SU-DHL-6 (cell line): ENCODE data around the gene RRAGA.

ENCODE experiments used
- EZH2phosphoT487 ChIP-seq: fragments of 200-600 bp; sonication (generic), shearing (Covaris generic); conservative IDR thresholded peaks from 2 replicates; pipeline ENCODE4 v1.6.1; 2018; ENCODE audit warnings: mild to moderate bottlenecking, antibody characterized with exemption, low read length, moderate library complexity, mixed read lengths
- TF ChIP-seq, protein P1 (sequence below): fragments of 200-600 bp; sonication (generic); IDR thresholded peaks from one replicate; pipeline ENCODE4 v1.5.1; 2017; ENCODE audit warnings: antibody characterized with exemption, mild to moderate bottlenecking, low read length, moderate library complexity; ENCODE audit not compliant: insufficient read depth, poor library complexity, severe bottlenecking

- TF ChIP-seq, protein P1, sequence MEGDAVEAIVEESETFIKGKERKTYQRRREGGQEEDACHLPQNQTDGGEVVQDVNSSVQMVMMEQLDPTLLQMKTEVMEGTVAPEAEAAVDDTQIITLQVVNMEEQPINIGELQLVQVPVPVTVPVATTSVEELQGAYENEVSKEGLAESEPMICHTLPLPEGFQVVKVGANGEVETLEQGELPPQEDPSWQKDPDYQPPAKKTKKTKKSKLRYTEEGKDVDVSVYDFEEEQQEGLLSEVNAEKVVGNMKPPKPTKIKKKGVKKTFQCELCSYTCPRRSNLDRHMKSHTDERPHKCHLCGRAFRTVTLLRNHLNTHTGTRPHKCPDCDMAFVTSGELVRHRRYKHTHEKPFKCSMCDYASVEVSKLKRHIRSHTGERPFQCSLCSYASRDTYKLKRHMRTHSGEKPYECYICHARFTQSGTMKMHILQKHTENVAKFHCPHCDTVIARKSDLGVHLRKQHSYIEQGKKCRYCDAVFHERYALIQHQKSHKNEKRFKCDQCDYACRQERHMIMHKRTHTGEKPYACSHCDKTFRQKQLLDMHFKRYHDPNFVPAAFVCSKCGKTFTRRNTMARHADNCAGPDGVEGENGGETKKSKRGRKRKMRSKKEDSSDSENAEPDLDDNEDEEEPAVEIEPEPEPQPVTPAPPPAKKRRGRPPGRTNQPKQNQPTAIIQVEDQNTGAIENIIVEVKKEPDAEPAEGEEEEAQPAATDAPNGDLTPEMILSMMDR: no peak
- TF ChIP-seq EZH2phosphoT487: no peak
Measured at GRCh38 chr9:19036611-19037010, 12.6 kb upstream of the RRAGA start.
